CD4-positive, alpha-beta T cell treated with Interleukin-15 for 4 hours (primary cell): ENCODE measurements around the gene CD79A.
A peak's percentile ranks its signal among the peaks of the same experiment; 100 is the strongest.
"Not testable (repeated sequence)": the region's sequence is repeated elsewhere in the genome, so short reads cannot be mapped to it uniquely, and the experiment has no call there.

Source experiments
- DNase-seq: peaks from one replicate; pipeline ENCODE4 v3.0.0-alpha.2; 2020; ENCODE audit warnings: low spot score

CD79A gene

GRCh38 chr19:41863209-41863931 lies 13.7 kb upstream of the CD79A start:
- no peak for DNase-seq

- no peak for DNase-seq
These were observed 12.7 kb upstream of the CD79A start for GRCh38 chr19:41864374-41864773.

GRCh38 chr19:41866284-41866683 lies 10.8 kb upstream of the CD79A start:
- DNase-seq, result no peak

- DNase-seq, result no peak
These were observed 8.7 kb upstream of the CD79A start for GRCh38 chr19:41868120-41868988.

GRCh38 chr19:41868989-41869300 lies 8.1 kb upstream of the CD79A start:
- no peak for DNase-seq

GRCh38 chr19:41869374-41869955 lies 7.6 kb upstream of the CD79A start:
- no peak for DNase-seq

GRCh38 chr19:41870401-41870873 lies 6.6 kb upstream of the CD79A start:
- DNase-seq, result no peak

- DNase-seq, result peak; percentile 59
These were observed 5.3 kb upstream of the CD79A start for GRCh38 chr19:41871573-41872383.

- no peak for DNase-seq
These were observed 4.7 kb upstream of the CD79A start for GRCh38 chr19:41872384-41872774.

GRCh38 chr19:41872775-41873647 lies 4.1 kb upstream of the CD79A start:
- DNase-seq, result peak; percentile 66

GRCh38 chr19:41875973-41876372 lies 1.1 kb upstream of the CD79A start:
- DNase-seq, result not testable (repeated sequence)

- DNase-seq, result no peak
These were observed 1.1 kb downstream of the CD79A start for GRCh38 chr19:41877916-41878905.

GRCh38 chr19:41879080-41879479 lies 2.0 kb downstream of the CD79A start:
- DNase-seq, result no peak

GRCh38 chr19:41879670-41880328 lies 2.7 kb downstream of the CD79A start:
- no peak for DNase-seq

GRCh38 chr19:41880329-41880708 lies 3.2 kb downstream of the CD79A start:
- DNase-seq, result no peak

GRCh38 chr19:41882568-41883462 lies 5.7 kb downstream of the CD79A start, which contains the start of gene ARHGEF1:
Gene ARHGEF1 (plus strand): TSS chr19:41883184. CDS start chr19:41888083, 4,899 bp downstream.
- peak; percentile 48 for DNase-seq

- DNase-seq, result no peak
These were observed 6.4 kb downstream of the CD79A start for GRCh38 chr19:41883463-41883820.
